Lower leg skin (tissue), 4 donors: Measurements from ENCODE around the gene SRMS. TPM values are rescaled to one million over a fixed set of nuclear protein-coding genes. Genes with fewer than 3 reads are reported as not detected.

Source experiments
- DNase-seq, 2 donors: peaks; one replicate each; pipeline ENCODE4 v3.0.0-alpha.2; 2019; ENCODE audit warnings: low spot score in 2 of 2
- H3K4me3 ChIP-seq: fragments of 200-600 bp; sonication (generic); 2 replicates; pipeline ENCODE4 v1.5.1; 2017; ENCODE audit warnings: mild to moderate bottlenecking, low read depth; ENCODE audit not compliant: poor library complexity, severe bottlenecking
- CTCF ChIP-seq, 3 donors: fragments of 450-650 bp; IDR thresholded peaks; one replicate each; pipeline ENCODE4 v1.5.1; 2016; ENCODE audit warnings: antibody characterized with exemption in 3 of 3, mild to moderate bottlenecking in 3 of 3, moderate library complexity in 2 of 3
- POLR2A ChIP-seq, 2 donors: fragments of 450-650 bp; IDR thresholded peaks; one replicate each; pipeline ENCODE4 v1.6.1; 2016 to 2017; ENCODE audit warnings: antibody characterized with exemption in 2 of 2, mild to moderate bottlenecking in 1 of 2, moderate library complexity in 1 of 2
- WGBS, 2 donors: methylation state at CpG; one replicate each; pipeline ENCODE4 v1.1.5; 2018; 5-methylcytosine and 5-hydroxymethylcytosine counted together
- intact Hi-C: fragments of 100-400 bp; cut with DNase I; formaldehyde crosslinking; loops from one replicate; pipeline ENCODE4 v1.15.0; 2023; ENCODE audit warnings: low total_unique reads
- total RNA-seq, 4 donors: library from RNA; depleted of rRNA; stranded (reverse); fragments of >200 nt; gene quantifications; one replicate each; pipeline ENCODE4 v1.1.0, GENCODE V29; 2016

SRMS gene
- total RNA-seq, 4 donors from 2014 or later: 0.16 to 0.59 (median 0.37) TPM; not detected in 1

- no peak overlapping the region for H3K4me3 ChIP-seq
- intact Hi-C loops: no loop called here
- DNase-seq: no peak
- WGBS, 2 donors: 88 to 90% methylated on average over 31 to 46 of the region's 46 CpGs
- TF ChIP-seq POLR2A (IDR thresholded peaks at IDR 0.05): no peak
- TF ChIP-seq CTCF (IDR thresholded peaks at IDR 0.05): no peak
Observed at GRCh38 chr20:63566395-63567135, 19.0 kb upstream of the SRMS start.

- WGBS, 2 donors: 88 to 91% methylated on average over 37 to 42 of the region's 43 CpGs
Observed at GRCh38 chr20:63565699-63566335, 18.3 kb upstream of the SRMS start.

GRCh38 chr20:63565021-63565698 lies 17.6 kb upstream of the SRMS start:
- DNase-seq: no peak
- TF ChIP-seq CTCF (IDR thresholded peaks at IDR 0.05): no peak
- TF ChIP-seq POLR2A (IDR thresholded peaks at IDR 0.05): no peak
- 93 to 95% methylated on average over 45 to 53 of the region's 61 CpGs for WGBS, 2 donors
- intact Hi-C loops: no loop called here
- no peak overlapping the region for H3K4me3 ChIP-seq

More at GRCh38 chr20:63565699-63566335, 18.3 kb upstream of the SRMS start:
- DNase-seq: no peak
- intact Hi-C loops: no loop called here
- TF ChIP-seq POLR2A (IDR thresholded peaks at IDR 0.05) (no peak), CTCF (IDR thresholded peaks at IDR 0.05) (no peak)
- no peak overlapping the region for H3K4me3 ChIP-seq

- intact Hi-C loops: no loop called here
- WGBS, 2 donors: 90 to 98% methylated on average over 30 to 55 of the region's 62 CpGs
- H3K4me3 ChIP-seq: no peak overlapping the region
- DNase-seq: no peak
- TF ChIP-seq POLR2A (IDR thresholded peaks at IDR 0.05): no peak
- TF ChIP-seq CTCF (IDR thresholded peaks at IDR 0.05): no peak
Observed at GRCh38 chr20:63564036-63564810, 16.7 kb upstream of the SRMS start.

- TF ChIP-seq CTCF (IDR thresholded peaks at IDR 0.05) (no peak), POLR2A (IDR thresholded peaks at IDR 0.05) (no peak)
- 90 to 93% methylated on average over 25 to 29 of the region's 55 CpGs for WGBS, 2 donors
- intact Hi-C loops: no loop called here
- H3K4me3 ChIP-seq: no peak overlapping the region
- DNase-seq: no peak
Observed at GRCh38 chr20:63563225-63563935, 15.8 kb upstream of the SRMS start.
